Type B pancreatic cell (in vitro differentiated cells): ENCODE measurements around the gene OSM. TPM values are rescaled to one million over a fixed set of nuclear protein-coding genes. Genes with fewer than 3 reads are reported as not detected.

ENCODE experiments used
- DNase-seq: peaks from one replicate; pipeline ENCODE4 v3.0.0; 2021; ENCODE audit warnings: mixed read lengths; ENCODE audit not compliant: unreplicated experiment; ENCODE audit errors: extremely low spot score
- H3K27ac Mint-ChIP-seq: 2 replicates; pipeline ENCODE4 v1.8.0; 2021; ENCODE audit warnings: mild to moderate bottlenecking, mixed read lengths
- H3K27me3 Mint-ChIP-seq: 2 replicates; pipeline ENCODE4 v1.8.0; 2021; ENCODE audit warnings: mixed read lengths
- H3K36me3 Mint-ChIP-seq: 2 replicates; pipeline ENCODE4 v1.8.0; 2021; ENCODE audit warnings: mixed read lengths
- H3K4me1 Mint-ChIP-seq: one replicate; pipeline ENCODE4 v1.8.0; 2021; ENCODE audit warnings: mixed read lengths; ENCODE audit not compliant: unreplicated experiment
- H3K4me3 Mint-ChIP-seq: 2 replicates; pipeline ENCODE4 v1.8.0; 2021; ENCODE audit warnings: mild to moderate bottlenecking, mixed read lengths
- H3K9me3 Mint-ChIP-seq: 2 replicates; pipeline ENCODE4 v1.8.0; 2021; ENCODE audit warnings: mixed read lengths
- total RNA-seq: library from RNA; stranded (reverse); gene quantifications from 2 replicates; pipeline ENCODE4 v1.2.1, GENCODE V29; 2021; ENCODE audit warnings: low replicate concordance
- TF ChIP-seq, protein P1 (sequence below): fragments of 200-600 bp; sonication (generic); conservative IDR thresholded peaks from 2 replicates; pipeline ENCODE4 v1.5.0; 2021; ENCODE audit warnings: antibody characterized with exemption, mild to moderate bottlenecking

OSM gene
- total RNA-seq, 1 donor from 2014 or later, result not detected

DNA sequence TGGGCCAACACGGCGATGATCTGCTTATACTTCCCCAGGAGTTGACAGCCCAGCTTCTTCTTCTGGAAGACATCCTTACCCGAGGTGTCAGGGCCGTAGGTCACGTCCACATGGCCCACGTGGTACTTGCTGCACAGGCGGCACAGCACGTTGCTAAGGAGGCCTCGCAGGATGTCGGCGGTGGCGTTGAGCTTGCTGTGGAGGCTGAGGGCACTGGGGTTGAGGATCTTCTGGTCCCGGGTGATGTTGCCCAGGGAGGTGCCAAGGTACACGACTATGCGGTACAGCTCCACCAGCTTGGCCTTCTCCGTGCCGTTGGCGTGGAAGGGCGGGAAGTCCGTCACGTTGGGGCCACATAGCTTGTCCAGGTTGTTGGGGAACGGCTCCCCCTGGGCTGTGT lies 23.0 kb downstream of the OSM start:
- peaks cover 24% of the 10 kb centered on the region for H3K4me1 Mint-ChIP-seq
- H3K9me3 Mint-ChIP-seq, result no peaks in the 10 kb centered on the region
- H3K27me3 Mint-ChIP-seq, result peaks cover 17% of the 10 kb centered on the region
- no peak for DNase-seq
- TF ChIP-seq, protein P1, sequence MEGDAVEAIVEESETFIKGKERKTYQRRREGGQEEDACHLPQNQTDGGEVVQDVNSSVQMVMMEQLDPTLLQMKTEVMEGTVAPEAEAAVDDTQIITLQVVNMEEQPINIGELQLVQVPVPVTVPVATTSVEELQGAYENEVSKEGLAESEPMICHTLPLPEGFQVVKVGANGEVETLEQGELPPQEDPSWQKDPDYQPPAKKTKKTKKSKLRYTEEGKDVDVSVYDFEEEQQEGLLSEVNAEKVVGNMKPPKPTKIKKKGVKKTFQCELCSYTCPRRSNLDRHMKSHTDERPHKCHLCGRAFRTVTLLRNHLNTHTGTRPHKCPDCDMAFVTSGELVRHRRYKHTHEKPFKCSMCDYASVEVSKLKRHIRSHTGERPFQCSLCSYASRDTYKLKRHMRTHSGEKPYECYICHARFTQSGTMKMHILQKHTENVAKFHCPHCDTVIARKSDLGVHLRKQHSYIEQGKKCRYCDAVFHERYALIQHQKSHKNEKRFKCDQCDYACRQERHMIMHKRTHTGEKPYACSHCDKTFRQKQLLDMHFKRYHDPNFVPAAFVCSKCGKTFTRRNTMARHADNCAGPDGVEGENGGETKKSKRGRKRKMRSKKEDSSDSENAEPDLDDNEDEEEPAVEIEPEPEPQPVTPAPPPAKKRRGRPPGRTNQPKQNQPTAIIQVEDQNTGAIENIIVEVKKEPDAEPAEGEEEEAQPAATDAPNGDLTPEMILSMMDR, result no peak
- no peak overlapping the region for H3K4me3 Mint-ChIP-seq
- H3K36me3 Mint-ChIP-seq, result no peaks in the 10 kb centered on the region
- H3K27ac Mint-ChIP-seq, result no peak overlapping the region

DNA sequence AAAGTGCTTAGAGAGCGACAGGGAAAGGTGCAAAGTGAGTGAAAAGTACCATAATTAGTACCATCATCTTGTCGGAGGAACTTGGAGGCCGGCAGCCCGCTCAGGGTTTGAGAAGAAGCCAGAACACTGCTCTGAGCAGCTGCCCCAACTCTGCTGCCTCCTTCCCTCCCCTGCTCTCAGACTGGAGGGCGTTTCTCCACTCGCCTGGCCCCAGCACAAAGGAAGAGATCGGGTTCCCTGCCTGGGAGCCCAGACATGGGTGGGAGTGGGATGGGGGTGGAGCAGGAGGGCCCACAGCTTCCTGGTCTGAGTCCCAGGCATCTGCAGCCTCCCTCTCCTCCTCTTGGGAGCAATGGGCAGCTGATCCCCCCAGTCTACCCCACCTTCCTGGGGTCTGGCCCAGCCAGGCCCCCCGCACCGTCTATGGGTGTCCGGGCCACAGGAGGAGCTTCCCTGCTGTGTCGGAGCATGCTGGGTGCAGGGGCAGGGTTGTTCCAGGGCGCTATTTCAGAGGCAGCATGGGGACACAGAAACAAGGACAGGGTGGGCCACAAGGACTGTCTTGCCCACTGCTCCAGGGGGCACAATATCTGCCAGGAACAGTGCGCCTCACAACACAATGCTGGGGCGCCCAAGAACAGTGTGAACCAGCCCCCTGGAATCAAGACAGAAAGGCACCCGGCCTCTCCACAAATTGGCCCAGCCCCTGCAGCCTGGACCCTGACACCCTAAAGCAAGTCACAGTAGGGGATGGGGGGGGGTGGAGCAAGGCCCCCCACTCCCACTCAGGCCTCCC lies 24.9 kb downstream of the OSM start:
- Mint-ChIP-seq H3K27me3 (peaks cover 11% of the 10 kb centered on the region), H3K27ac (no peak overlapping the region), H3K4me3 (no peak overlapping the region), H3K9me3 (no peaks in the 10 kb centered on the region), H3K4me1 (peaks cover 25% of the 10 kb centered on the region), H3K36me3 (no peaks in the 10 kb centered on the region)
- TF ChIP-seq, protein P1, result no peak
- no peak for DNase-seq

DNA sequence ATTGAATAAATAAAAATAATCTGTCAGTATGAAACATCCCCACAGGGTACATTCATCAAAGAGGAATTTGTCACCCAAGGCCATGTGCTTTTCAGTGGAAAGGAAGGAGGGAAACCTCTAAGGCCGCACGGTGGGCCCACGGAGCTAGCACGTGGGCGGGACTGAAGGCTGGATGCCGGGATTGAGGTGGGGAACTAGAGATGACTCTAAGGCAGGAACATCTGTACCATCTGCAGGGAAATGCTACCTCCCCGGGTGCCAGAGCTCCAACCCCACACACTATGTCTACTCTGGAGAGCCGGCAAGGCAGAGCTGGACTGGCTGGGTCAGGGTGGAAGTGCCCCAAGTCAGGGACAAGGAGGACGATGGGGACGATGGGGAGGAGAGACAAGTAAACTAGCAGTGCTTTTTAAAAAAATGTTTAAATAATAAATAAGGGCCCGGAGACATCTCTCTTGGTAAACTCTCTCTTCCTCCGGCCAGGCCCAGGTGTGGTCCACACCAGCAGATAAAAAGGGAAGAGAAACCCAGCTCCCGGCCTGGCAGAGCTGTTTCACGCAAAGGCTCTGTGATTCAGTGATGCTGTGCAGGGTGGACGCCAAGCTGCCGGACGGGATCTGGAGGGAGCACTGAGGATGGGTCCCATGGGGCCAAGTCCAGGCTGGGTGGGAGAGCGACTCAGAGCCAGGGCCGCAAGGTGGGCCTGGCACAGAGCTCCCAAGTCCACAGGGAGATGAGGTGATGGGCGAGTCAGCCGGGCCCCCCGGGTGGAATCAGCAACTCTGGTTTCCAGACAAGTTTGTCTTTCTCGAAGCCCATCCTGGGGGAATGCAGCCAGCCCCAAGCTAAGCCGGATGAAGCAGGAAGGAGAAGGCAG lies 25.9 kb downstream of the OSM start:
- H3K9me3 Mint-ChIP-seq, result no peaks in the 10 kb centered on the region
- TF ChIP-seq, protein P1, result no peak
- DNase-seq, result no peak
- peaks cover 4% of the 10 kb centered on the region for H3K27me3 Mint-ChIP-seq
- H3K4me1 Mint-ChIP-seq, result peaks cover 21% of the 10 kb centered on the region
- H3K36me3 Mint-ChIP-seq, result no peaks in the 10 kb centered on the region
- H3K27ac Mint-ChIP-seq, result no peak overlapping the region
- H3K4me3 Mint-ChIP-seq, result no peak overlapping the region

DNA sequence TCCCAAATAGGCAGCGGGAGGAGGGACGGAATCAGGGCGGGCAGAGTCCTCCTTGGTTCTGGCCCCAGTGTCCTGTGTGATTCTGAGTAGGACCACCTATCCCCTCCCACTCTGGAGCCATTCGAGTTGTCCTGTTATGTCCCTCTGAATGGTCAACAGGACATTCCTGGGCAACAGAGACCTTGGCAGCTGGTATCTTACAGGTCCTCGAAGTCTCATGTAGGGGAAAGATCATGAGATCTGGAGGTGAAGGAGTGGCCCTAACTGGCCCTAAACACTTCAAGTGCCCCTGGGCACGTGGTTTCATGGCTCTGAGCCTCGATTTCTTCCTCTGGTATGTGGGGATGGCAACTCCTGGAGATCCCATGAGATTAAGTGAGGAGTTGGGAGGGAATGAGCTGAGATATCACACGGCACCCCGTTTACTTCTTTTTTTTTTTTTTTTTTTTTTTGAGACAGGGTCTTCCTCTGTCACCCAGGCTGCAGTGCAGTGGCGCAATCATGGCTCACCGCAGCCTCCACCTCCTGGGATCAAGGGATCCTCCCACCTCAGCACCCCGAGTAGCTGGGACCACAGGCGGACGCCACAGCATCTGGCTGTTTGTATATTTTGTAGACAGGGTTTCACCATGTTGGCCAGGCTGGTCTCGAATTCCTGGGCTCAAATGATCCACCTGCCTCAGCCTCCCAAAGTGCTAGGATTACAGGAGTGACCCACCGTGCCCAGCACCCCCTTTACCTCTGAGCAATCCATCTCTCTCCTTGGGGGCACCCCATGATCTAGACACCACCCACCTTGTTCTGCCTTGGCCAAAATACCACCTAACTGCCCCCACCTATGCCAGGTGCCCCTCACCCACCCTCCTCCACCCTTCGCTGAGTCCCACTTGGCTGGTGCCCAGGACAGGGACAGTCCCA lies 26.9 kb downstream of the OSM start:
- Mint-ChIP-seq H3K27ac (no peak overlapping the region), H3K36me3 (no peaks in the 10 kb centered on the region), H3K27me3 (peaks cover 7% of the 10 kb centered on the region), H3K4me3 (no peak overlapping the region), H3K9me3 (no peaks in the 10 kb centered on the region), H3K4me1 (peaks cover 30% of the 10 kb centered on the region)
- TF ChIP-seq, protein P1, result no peak
- no peak for DNase-seq
